Neural progenitor cell (in vitro differentiated cells): ENCODE results near the gene WDR54.

Source experiments
- CTCF ChIP-seq: fragments of 200-600 bp; sonication (generic); IDR thresholded peaks from 2 replicates; pipeline ENCODE4 v1.5.1; 2017; ENCODE audit warnings: antibody characterized with exemption, mild to moderate bottlenecking
- EZH2 ChIP-seq: fragments of 200-600 bp; sonication (generic); IDR thresholded peaks from 2 replicates; pipeline ENCODE4 v1.6.1; 2017; ENCODE audit warnings: antibody characterized with exemption, mild to moderate bottlenecking, moderate library complexity
- EZH2phosphoT487 ChIP-seq: fragments of 200-600 bp; sonication (generic); IDR thresholded peaks from 2 replicates; pipeline ENCODE4 v1.6.1; 2017; ENCODE audit warnings: antibody characterized with exemption

DNA sequence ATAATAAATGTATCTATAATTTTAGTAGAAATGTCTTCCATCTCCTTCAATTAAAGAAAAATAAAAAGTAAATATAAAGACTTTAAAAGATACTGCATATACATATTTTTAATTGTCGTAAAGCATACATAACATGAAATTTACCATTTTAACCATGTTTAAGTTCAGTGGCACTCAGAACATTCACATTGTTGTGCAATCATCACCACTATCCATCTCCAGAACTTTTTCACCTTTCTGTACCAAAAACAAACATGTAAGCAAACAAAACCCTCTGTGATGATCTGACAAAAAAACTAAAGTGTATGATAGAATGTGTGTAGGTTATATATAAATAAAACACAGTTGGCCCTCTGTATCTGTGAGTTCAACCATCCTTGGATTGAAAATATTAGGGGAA is 28.0 kb upstream of the WDR54 start:
- TF ChIP-seq CTCF, result no peak
- no peak for TF ChIP-seq EZH2
- TF ChIP-seq EZH2phosphoT487, result no peak
